Endometrial microvascular endothelial cells (primary cell): Measurements from ENCODE around the gene MCF2L. TPM values are rescaled to one million over a fixed set of nuclear protein-coding genes. Genes with fewer than 3 reads are reported as not detected.
"Not testable (repeated sequence)": the region's sequence is repeated elsewhere in the genome, so short reads cannot be mapped to it uniquely, and the experiment has no call there.

Source experiments
- in situ Hi-C: cut with HindIII; loops from 2 replicates; pipeline ENCODE4 v1.10.0; 2017; ENCODE audit warnings: low sequenced_read_pairs, low pct_unique_long_range_greater_than_20kb; ENCODE audit errors: inconsistent ontology term
- total RNA-seq: library from RNA; depleted of rRNA; stranded (reverse); fragments of >200 nt; gene quantifications from one replicate; pipeline ENCODE4 v1.2.3, GENCODE V29; 2015; ENCODE audit errors: inconsistent ontology term

Gene MCF2L
- total RNA-seq, 1 donor from 2014 or later: 5.3 TPM

DNA sequence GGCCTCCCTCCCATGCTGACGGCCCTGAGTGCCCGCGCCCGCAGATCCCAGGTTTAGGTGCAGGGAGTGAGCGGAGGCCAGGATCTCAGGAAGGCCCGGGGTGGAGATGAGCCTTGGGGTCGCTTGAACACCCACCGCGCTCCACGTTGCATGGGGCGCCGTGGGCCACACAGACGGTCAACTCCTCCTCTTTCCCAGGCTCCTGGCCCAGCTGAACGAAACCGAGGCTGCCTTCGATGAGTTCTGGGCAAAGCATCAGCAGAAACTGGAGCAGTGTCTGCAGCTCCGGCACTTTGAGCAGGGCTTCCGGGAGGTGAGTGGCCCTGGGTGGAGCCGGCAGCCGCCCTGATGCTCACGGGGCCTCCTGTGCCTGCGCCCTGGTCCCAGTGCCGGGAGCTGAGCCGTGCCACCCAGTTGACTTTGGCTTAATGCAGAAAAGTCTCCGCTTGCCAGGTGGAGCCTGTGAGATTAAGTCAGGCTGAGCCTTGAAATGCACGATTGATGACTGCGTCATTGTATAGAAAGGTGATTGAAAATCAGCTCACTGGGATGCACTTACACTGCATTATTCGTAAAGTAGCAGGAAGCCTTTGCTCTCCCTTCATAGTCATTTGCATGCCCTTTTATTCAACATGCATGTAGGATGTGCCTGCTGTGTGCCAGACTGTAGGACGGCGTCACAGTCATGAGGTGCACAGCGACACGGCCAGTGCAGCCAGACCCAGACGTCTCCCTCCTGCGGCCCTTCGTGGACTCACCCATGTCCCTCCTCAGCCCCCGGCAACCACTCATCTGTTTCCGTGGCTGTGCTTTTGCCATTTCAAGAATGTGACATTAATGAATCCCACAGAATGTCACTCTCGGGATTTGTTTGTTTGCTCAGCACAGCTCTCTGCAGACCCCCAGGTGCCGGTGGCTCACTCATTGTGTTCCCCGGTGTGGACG lies 101.1 kb downstream of the MCF2L start:
- in situ Hi-C loops: no loop called here

DNA sequence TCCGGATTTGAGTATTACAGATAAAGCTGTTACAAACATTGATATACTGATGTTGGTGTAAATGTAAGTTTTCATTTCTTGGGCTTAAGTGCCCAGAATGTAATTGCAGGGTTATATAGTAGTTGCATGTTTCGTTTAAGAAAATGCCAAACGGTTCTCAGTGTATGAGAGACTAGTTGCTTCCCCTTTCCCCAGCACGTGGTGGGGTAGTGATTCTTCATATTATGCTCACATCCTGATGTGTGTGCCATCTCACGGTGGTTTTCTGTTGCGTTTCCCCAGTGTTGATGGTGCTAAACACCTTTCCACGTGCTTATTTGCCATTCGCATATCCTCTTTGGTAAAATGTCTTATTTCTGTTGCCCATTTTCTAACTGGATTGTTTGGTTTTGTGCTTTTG lies 101.8 kb downstream of the MCF2L start:
- in situ Hi-C loops: no loop called here

DNA sequence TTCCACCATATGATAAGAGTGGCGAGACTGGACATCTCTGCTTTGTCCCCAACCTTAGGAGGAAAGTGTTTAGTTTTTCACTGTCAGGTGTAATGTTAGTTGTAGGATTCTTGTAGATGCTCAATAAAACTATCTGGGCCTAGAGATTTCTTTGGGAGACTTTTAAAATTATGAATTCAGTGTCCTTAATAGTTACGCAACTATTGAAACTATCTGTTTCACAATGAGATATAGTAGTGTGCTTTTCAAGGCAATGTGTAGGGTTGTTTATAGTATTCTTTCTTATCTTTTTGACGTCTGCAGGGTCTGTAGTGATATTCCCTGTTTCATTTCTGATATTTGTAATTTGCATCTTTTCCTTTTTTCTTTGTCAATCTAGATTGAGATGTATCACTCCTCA lies 103.4 kb downstream of the MCF2L start:
- in situ Hi-C loops: no loop called here

DNA sequence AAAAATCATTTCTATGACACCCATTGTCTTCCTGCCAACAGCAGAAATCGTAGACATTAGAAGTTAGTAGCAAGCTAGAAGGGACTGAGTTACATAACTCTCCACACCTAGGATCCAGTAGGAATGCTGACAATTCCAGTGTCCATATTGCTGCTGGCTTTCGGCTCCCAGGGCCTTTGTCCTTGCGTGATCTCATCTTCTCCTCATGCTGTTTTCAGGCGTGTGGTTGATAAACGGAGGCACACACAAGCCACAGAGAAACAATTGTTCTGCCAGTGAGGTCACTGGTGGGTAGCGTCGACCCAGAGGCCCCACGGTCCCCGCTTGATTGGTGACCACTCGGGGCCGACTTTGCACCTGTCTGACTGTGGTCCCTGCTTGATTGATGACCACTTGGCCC lies 104.9 kb downstream of the MCF2L start:
- in situ Hi-C loops: no loop called here

GRCh38 chr13:113074401-113074800 lies 105.4 kb downstream of the MCF2L start:
- in situ Hi-C loops: no loop called here

- in situ Hi-C loops: no loop called here
Measured at GRCh38 chr13:113074876-113075275, 105.9 kb downstream of the MCF2L start.

DNA sequence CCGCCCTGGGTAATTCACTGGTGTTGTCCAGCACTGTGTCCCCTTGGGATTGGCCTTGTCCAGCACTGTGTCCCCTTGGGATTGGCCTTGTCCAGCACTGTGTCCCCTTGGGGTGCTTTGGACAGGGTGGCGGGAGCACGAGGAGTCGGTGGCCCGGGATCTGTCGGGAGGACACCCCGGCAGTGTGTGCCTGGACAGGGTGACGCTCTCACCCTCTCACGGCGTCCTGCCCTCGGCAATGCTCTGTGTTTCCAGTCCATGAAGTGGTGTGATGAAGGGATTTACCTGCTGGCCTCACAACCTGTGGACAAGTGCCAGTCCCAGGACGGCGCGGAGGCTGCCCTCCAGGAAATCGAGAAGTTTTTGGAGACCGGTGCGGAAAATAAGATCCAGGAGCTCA lies 106.7 kb downstream of the MCF2L start:
- in situ Hi-C loops: no loop called here

DNA sequence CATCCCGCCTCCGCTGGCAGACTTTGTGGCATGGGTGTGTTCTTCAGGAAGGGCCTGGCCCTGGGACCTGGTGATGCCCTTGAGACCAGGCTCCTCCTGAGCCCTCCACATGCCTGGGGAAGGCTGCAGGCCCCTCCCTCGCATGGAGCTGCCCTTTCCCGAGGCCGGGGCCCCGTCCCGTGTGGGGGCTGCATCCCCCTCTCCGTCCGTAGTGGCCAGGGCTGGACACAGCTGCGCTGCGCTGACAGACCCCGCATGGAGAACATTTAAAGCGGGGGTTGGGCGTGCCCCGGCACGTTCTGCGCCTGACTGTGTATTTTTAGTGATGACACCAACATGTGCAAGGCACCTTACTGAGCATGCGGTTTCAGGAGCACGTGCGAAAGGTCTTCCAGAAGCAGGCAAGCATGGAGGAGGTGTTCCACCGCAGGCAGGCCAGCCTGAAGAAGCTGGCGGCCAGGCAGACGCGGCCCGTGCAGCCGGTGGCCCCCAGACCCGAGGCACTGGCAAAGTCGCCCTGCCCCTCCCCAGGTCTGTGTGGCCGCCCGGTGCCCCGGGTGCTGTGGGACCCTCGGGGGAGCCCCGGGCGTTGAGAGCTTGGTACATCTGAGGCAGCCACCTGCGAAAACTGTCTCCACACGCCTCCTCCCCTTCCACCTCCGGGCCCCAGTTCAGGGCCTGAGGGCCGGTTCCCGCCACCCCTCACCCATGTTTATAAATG lies 107.8 kb downstream of the MCF2L start:
- in situ Hi-C loops: no loop called here

- in situ Hi-C loops: no loop called here
Measured at GRCh38 chr13:113077566-113077952, 108.5 kb downstream of the MCF2L start.

DNA sequence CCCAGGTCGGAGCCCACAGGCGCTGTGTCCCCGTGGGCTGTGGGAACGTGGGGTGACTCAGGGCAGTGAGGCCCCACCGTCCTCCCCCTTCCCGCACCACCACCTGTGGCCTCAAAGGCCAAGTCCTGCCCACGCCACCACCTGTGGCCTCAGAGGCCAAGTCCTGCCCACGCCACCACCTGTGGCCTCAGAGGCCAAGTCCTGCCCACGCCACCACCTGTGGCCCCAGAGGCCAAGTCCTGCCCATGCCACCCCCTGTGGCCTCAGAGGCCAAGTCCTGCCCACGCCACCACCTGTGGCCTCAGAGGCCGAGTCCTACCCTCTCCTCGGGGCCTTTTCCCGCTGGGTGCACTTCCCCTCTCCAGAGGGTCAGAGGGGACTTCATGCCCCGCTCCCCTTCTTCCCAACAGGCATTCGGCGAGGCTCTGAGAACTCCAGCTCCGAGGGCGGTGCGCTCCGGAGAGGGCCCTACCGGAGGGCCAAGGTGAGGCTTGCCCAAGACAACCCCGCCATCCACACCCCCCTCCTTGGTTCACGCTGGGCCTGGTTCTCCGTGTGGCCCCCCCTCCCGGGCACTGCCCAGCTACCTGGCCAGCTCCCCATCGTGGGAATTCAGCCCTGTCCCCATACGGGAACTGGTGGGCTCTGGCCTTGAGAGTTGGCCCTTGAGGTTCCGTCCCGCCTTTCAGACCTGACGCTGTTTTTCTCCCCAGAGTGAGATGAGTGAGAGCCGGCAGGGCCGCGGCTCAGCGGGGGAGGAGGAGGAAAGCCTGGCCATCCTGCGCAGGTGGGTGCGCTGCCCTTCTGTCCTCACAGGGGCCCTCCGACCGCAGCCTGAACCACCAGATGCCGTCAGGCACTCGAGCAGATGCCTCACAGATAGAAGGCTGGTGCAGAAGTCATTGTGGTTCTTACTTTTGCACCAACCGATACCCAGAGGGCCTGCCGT lies 109.2 kb downstream of the MCF2L start:
- in situ Hi-C loops: no loop called here

GRCh38 chr13:113078902-113079780 lies 110.1 kb downstream of the MCF2L start:
- in situ Hi-C loops: no loop called here

- in situ Hi-C loops: not testable (repeated sequence)
Measured at GRCh38 chr13:113079781-113080080, 110.7 kb downstream of the MCF2L start.

DNA sequence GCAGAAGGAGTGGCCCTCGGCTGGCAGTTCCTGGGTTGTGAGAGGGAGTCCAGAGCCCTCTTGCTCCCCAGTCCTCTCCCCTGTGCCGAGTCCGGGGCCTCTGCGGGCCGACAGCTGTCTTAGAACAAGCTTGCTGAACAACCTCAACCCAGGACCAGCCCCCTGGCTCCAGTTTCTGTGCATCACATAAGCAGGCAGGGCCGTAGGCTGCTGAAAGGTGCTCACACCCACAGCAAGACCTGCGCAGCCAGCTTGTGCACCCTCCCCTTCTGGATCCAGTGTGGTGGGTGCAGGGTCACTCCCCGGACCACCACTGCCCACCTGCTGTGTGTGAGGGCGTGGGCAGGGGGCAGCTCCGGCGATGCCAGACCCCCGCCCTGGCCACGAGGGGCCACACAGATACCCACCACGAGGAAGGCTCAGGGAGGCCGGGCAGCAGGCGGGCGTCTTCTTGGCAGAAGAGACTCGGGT lies 111.4 kb downstream of the MCF2L start:
- in situ Hi-C loops: no loop called here

GRCh38 chr13:113080901-113081521 lies 112.0 kb downstream of the MCF2L start:
- in situ Hi-C loops: no loop called here

DNA sequence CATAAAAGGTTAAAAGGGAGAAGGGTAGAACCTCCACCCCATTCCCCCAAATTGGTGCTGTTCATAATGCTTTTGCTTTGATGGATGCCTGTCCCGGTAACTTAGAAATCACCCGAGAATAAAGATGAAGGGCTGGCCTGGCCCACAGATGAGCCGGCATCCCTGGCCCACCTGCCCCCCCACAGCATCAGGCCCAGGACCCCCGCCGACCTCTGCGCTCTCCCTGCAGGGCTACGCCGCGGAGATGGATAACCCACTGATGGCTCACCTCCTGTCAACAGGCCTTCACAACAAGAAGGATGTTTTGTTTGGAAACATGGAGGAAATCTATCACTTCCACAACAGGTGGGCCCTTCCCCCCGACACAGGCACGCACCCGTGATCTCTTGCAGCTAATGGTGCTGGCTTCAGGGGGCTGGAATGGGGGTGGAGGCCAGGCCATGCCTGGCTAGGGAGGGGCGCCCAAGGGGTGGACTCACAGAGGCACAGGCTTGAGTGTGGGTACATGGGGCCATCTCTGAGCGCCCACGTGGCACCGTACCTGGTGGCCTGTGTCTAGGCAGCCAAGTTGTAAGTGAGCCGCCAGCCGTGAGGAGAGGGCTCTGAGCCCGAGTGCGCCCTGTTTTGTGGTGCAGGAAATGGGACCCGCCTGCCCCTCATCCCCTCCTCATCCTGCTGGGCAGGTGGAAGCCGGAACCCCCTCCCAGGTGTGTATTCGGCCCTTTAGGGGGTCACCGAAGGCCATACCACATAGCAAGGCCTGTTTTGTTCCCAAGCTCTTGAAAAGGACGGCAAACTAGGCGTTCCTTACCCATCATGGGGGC lies 113.4 kb downstream of the MCF2L start:
- in situ Hi-C loops: no loop called here

DNA sequence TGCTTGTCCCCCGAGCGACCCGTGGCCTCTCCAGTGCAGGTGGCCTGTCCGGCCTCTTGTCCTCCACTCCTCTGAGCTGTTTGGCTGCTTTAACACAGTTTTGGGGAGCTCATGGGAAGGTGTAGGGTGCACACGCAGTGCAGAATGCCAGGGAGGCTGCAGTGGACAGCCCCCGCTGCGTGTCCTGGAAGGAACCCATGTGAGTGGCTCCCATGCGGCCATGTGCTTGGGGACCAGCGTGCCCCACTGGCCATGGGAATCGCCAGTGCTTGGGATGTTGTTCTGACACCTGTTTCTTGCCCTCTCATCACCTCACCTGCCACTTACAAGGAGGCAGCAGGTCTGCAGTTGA lies 114.0 kb downstream of the MCF2L start:
- in situ Hi-C loops: no loop called here

GRCh38 chr13:113083402-113084061 lies 114.5 kb downstream of the MCF2L start:
- in situ Hi-C loops: no loop called here
